Measurements from ENCODE around the gene UBE2Z. TPM values are rescaled to one million over a fixed set of nuclear protein-coding genes. Genes with fewer than 3 reads are reported as not detected.

UBE2Z gene
- total and polyA plus RNA-seq, 4 donors, result 10.5 to 23.8 (median 18.8) TPM

DNA sequence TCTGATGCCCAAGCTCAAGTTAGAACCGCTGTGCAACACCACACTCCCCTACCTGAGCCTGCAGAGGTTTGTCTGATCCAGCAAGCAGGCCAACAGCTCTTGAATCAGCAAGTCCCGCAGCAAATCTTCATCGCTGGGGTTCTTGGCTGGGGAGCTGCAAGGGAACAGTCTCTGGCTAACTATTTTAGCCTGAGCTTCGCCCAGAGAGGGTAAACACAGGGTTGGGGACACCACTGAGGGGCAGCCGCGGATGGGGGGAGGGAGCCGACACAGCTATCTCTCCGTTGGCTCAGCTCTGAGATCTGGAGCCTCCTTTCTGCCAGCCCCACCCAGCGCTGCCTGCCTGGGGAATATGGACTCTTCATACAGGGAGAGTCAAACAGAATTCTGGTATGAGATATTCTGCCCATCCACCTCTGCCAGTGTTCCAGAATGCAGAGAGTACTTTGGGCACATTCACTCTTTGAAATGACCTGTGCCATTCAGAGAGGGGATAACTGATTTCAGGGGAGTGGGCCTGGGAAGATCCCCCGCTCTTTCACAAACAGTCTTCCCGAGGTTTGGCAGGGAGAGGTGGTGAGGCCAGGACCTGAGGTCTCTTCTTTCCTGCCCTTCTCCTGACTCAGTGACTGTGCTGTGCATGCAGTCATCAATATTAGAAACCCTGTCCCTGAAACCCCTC lies 52.8 kb downstream of the UBE2Z start (continued):
- TF ChIP-seq, protein P1, sequence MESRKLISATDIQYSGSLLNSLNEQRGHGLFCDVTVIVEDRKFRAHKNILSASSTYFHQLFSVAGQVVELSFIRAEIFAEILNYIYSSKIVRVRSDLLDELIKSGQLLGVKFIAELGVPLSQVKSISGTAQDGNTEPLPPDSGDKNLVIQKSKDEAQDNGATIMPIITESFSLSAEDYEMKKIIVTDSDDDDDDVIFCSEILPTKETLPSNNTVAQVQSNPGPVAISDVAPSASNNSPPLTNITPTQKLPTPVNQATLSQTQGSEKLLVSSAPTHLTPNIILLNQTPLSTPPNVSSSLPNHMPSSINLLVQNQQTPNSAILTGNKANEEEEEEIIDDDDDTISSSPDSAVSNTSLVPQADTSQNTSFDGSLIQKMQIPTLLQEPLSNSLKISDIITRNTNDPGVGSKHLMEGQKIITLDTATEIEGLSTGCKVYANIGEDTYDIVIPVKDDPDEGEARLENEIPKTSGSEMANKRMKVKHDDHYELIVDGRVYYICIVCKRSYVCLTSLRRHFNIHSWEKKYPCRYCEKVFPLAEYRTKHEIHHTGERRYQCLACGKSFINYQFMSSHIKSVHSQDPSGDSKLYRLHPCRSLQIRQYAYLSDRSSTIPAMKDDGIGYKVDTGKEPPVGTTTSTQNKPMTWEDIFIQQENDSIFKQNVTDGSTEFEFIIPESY (IDR thresholded peaks at IDR 0.05), result no peak

GRCh38 chr17:48961516-48962233 lies 53.5 kb downstream of the UBE2Z start:
- Histone ChIP-seq H3K9me3 (ENCODE audit: control insufficient read depth in 4 of 4, low read length in 3 of 4) (no peaks in the 10 kb centered on the region), H3K27me3 (ENCODE audit: control insufficient read depth in 4 of 4, insufficient read depth in 4 of 4, low read length in 3 of 4) (peaks cover 0 to 4% (median 2%) of the 10 kb centered on the region in 4 donors), H3K36me3 (ENCODE audit: control insufficient read depth in 4 of 4, insufficient read depth in 3 of 4, low read depth in 1 of 4, low read length in 3 of 4) (no peaks in the 10 kb centered on the region), H3K27ac (ENCODE audit: low read depth in 1 of 2, low read length in 2 of 2) (no peak overlapping the region), H3K4me3 (ENCODE audit: low read depth in 1 of 3, low read length in 3 of 3) (no peak overlapping the region), H3K9ac (ENCODE audit: low read depth in 1 of 2, low read length in 2 of 2) (no peak overlapping the region), H3K4me1 (ENCODE audit: control insufficient read depth in 4 of 4, insufficient read depth in 4 of 4, low read length in 3 of 4) (no peaks in the 10 kb centered on the region)
- DNase-seq (ENCODE audit: low spot score), result no peak
- WGBS, result 34% methylated on average over 10 of the region's 10 CpGs
- TF ChIP-seq HNF4G (IDR thresholded peaks at IDR 0.05) (no peak), JUND (IDR thresholded peaks at IDR 0.05) (no peak), CTCF (IDR thresholded peaks at IDR 0.05; ENCODE audit: low read depth, low read length, missing input control) (no peak), HNF4A (conservative IDR thresholded peaks at IDR 0.05) (no peak), GABPA (IDR thresholded peaks at IDR 0.05 in 1 of 2, conservative IDR thresholded peaks at IDR 0.05 in 1 of 2) (no peak), SP1 (IDR thresholded peaks at IDR 0.05) (no peak), FOXA1 (IDR thresholded peaks at IDR 0.05) (no peak), TAF1 (conservative IDR thresholded peaks at IDR 0.05) (no peak), RXRA (IDR thresholded peaks at IDR 0.05) (no peak), EGR1 (IDR thresholded peaks at IDR 0.05; ENCODE audit: low read depth in 2 of 2) (no peak), NR2F2 (IDR thresholded peaks at IDR 0.05) (no peak), ATF3 (IDR thresholded peaks at IDR 0.05) (no peak)
- TF ChIP-seq, protein P1 (IDR thresholded peaks at IDR 0.05), result no peak

DNA sequence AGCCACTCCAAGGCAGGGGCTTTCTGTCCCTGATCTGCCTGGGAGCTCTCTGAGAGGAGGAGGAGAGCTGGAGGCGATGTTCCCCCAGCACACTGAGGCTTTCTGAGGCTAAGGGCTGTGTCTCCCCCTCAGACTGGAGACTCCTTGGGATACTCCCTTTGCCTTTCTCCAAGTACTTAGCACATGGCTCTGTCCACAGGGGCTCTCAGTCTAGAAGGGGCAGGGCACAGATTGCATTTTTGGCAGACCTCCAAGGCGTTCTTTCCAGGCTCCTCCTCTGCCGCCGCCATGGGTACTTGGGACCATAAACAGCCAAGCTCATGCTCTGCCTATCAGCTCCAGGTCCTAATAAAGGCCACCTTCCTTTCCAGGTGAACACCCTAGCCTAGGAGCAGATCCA lies 62.0 kb downstream of the UBE2Z start:
- H3K4me3 ChIP-seq (ENCODE audit: low read depth in 1 of 3, low read length in 3 of 3), result no peak overlapping the region
- 42% methylated on average over 4 of the region's 4 CpGs for whole genome bisulfite sequencing
- DNase-seq (ENCODE audit: low spot score), result no peak
- no peak overlapping the region for H3K9ac ChIP-seq (ENCODE audit: low read depth in 1 of 2, low read length in 2 of 2)
- TF ChIP-seq HNF4G (IDR thresholded peaks at IDR 0.05) (no peak), GABPA (IDR thresholded peaks at IDR 0.05 in 1 of 2, conservative IDR thresholded peaks at IDR 0.05 in 1 of 2) (no peak), FOXA1 (IDR thresholded peaks at IDR 0.05) (no peak), SP1 (IDR thresholded peaks at IDR 0.05) (no peak), RAD21 (IDR thresholded peaks at IDR 0.05) (no peak), RXRA (IDR thresholded peaks at IDR 0.05) (no peak), TAF1 (conservative IDR thresholded peaks at IDR 0.05) (no peak), HNF4A (conservative IDR thresholded peaks at IDR 0.05) (no peak), YY1 (IDR thresholded peaks at IDR 0.05) (no peak)
- TF ChIP-seq, protein P1 (IDR thresholded peaks at IDR 0.05), result no peak
- H3K27ac ChIP-seq (ENCODE audit: low read depth in 1 of 2, low read length in 2 of 2), result no peak overlapping the region
- no peaks in the 10 kb centered on the region for H3K36me3 ChIP-seq (ENCODE audit: control insufficient read depth in 4 of 4, insufficient read depth in 3 of 4, low read depth in 1 of 4, low read length in 3 of 4)
- no peaks in the 10 kb centered on the region for H3K4me1 ChIP-seq (ENCODE audit: control insufficient read depth in 4 of 4, insufficient read depth in 4 of 4, low read length in 3 of 4)
- no peaks in the 10 kb centered on the region for H3K9me3 ChIP-seq (ENCODE audit: control insufficient read depth in 4 of 4, low read length in 3 of 4)
- peaks cover 0 to 6% (median 0%) of the 10 kb centered on the region in 4 donors for H3K27me3 ChIP-seq (ENCODE audit: control insufficient read depth in 4 of 4, insufficient read depth in 4 of 4, low read length in 3 of 4)

All from liver (tissue), 9 donors.